SHP77 treated with DMSO at 0.1 percent for 48 hours (cell line): ENCODE results near the gene PTPN4.
A peak's percentile ranks its signal among the peaks of the same experiment; 100 is the strongest.

Experiments
- DNase-seq: peaks from one replicate; lab custom pipeline; 2025; lab: John Stamatoyannopoulos, UW

The PTPN4 gene

GRCh38 chr2:119734047-119734446, 25.7 kb upstream of the PTPN4 start:
- DNase-seq, result no peak

GRCh38 chr2:119735565-119735964, 24.2 kb upstream of the PTPN4 start:
- DNase-seq, result no peak

- DNase-seq, result no peak
Measured at GRCh38 chr2:119736021-119736420, 23.7 kb upstream of the PTPN4 start.

- no peak for DNase-seq
Measured at GRCh38 chr2:119739580-119740255, 20.0 kb upstream of the PTPN4 start.

- no peak for DNase-seq
Measured at GRCh38 chr2:119741001-119741400, 18.7 kb upstream of the PTPN4 start.

- no peak for DNase-seq
Measured at GRCh38 chr2:119741868-119742267, 17.9 kb upstream of the PTPN4 start.

- peak; percentile 25 for DNase-seq
Measured at GRCh38 chr2:119744335-119744939, 15.3 kb upstream of the PTPN4 start.

GRCh38 chr2:119745566-119745965, 14.2 kb upstream of the PTPN4 start:
- DNase-seq, result no peak

GRCh38 chr2:119746836-119747686, 12.7 kb upstream of the PTPN4 start:
- no peak for DNase-seq

- DNase-seq, result no peak
Measured at GRCh38 chr2:119748135-119748534, 11.6 kb upstream of the PTPN4 start.

GRCh38 chr2:119749477-119750012, 10.2 kb upstream of the PTPN4 start:
- no peak for DNase-seq

- DNase-seq, result no peak
Measured at GRCh38 chr2:119751706-119752105, 8.0 kb upstream of the PTPN4 start.

GRCh38 chr2:119753041-119753929, 6.4 kb upstream of the PTPN4 start:
- DNase-seq, result peak; percentile 15

GRCh38 chr2:119753930-119754321, 5.8 kb upstream of the PTPN4 start:
- DNase-seq, result no peak

- DNase-seq, result no peak
Measured at GRCh38 chr2:119755906-119756305, 3.8 kb upstream of the PTPN4 start.

- DNase-seq, result no peak
Measured at GRCh38 chr2:119756837-119757236, 2.9 kb upstream of the PTPN4 start.

GRCh38 chr2:119758881-119759450, 756 bp upstream of the PTPN4 start:
- DNase-seq, result no peak

GRCh38 chr2:119760237-119760955, 674 bp downstream of the PTPN4 start:
- no peak for DNase-seq

- DNase-seq, result no peak
Measured at GRCh38 chr2:119760956-119761275, 1.2 kb downstream of the PTPN4 start.

GRCh38 chr2:119764832-119765231, 5.1 kb downstream of the PTPN4 start:
- DNase-seq, result no peak

GRCh38 chr2:119765433-119766002, 5.8 kb downstream of the PTPN4 start:
- no peak for DNase-seq
